Stomach (tissue), 19 donors: Measurements from ENCODE around the gene PSMD9. TPM values are rescaled to one million over a fixed set of nuclear protein-coding genes. Genes with fewer than 3 reads are reported as not detected.

Source experiments
- DNase-seq, 2 donors: peaks; one replicate each; pipeline versions ENCODE4 v3.0.0 to v3.0.0-alpha.2; 2013 to 2019
- H3K27ac ChIP-seq, 5 donors: fragments of 200-600 bp in 4 of 5; sonication (generic) in 4 of 5; one replicate each; pipeline ENCODE4 v1.5.1; 2013 to 2019; ENCODE audit warnings: mild to moderate bottlenecking in 1 of 5, moderate library complexity in 1 of 5
- H3K27me3 ChIP-seq, 3 donors: fragments of 200-600 bp; sonication (generic); one replicate each; pipeline ENCODE4 v1.5.1; 2017 to 2019; ENCODE audit warnings: mixed run types in 1 of 3
- H3K36me3 ChIP-seq, 4 donors: fragments of 200-600 bp; sonication (generic); 1 replicate in 3 of 4; 2 replicates in 1 of 4; pipeline ENCODE4 v1.5.1; 2016 to 2019
- H3K4me1 ChIP-seq, 4 donors: fragments of 200-600 bp; sonication (generic); one replicate each; pipeline ENCODE4 v1.5.1; 2016 to 2019
- H3K4me3 ChIP-seq, 4 donors: fragments of 200-600 bp; sonication (generic) in 3 of 4; one replicate each; pipeline ENCODE4 v1.5.1; 2016 to 2019; ENCODE audit warnings: mild to moderate bottlenecking in 1 of 4
- H3K9me3 ChIP-seq, 4 donors: fragments of 200-600 bp; sonication (generic); one replicate each; pipeline ENCODE4 v1.5.1; 2016 to 2019
- CTCF ChIP-seq, 7 experiments: fragments of 450-650 bp in 4 of 7; fragments of 200-600 bp in 3 of 7; sonication (generic) in 3 of 7; IDR thresholded peaks; one replicate each; pipeline ENCODE4 v1.5.1; 2016 to 2019; ENCODE audit warnings: antibody characterized with exemption in 7 of 7, control low read depth in 2 of 7, mild to moderate bottlenecking in 1 of 7
- EP300 ChIP-seq: sonication (generic); formaldehyde crosslinking; IDR thresholded peaks from one replicate; pipeline ENCODE4 v1.6.1; 2017; ENCODE audit warnings: antibody characterized with exemption
- POLR2A ChIP-seq, 4 donors: fragments of 450-650 bp; IDR thresholded peaks; one replicate each; pipeline ENCODE4 v1.6.1; 2016; ENCODE audit warnings: antibody characterized with exemption in 4 of 4, control low read depth in 2 of 4, mild to moderate bottlenecking in 1 of 4, moderate library complexity in 1 of 4
- POLR2AphosphoS5 ChIP-seq, 3 donors: sonication (generic); formaldehyde crosslinking; IDR thresholded peaks; one replicate each; pipeline ENCODE4 v1.6.1; 2016; ENCODE audit warnings: antibody characterized with exemption in 3 of 3
- WGBS, 5 donors: extraction: QIAGEN DNeasy Blood & Tissue Kit in 3 of 5; methylation state at CpG; one replicate each; pipeline versions ENCODE4 v1.1.5 to v1.1.7; 2013 to 2018; 5-methylcytosine and 5-hydroxymethylcytosine counted together
- intact Hi-C: fragments of 100-400 bp; cut with DNase I; formaldehyde crosslinking; loops from one replicate; pipeline ENCODE4 v1.15.1; 2023; ENCODE audit warnings: low total_unique reads
- long read RNA-seq, 10 donors: transcript quantifications; one replicate each; lab custom pipeline, GENCODE V29; 2026
- polyA plus RNA-seq, 3 donors: library from polyadenylated mRNA; stranded (reverse); fragments of 200-250 nt; gene quantifications; one replicate each; pipeline ENCODE4 v1.2.3, GENCODE V29; 2013
- total RNA-seq, 5 donors: library from RNA; depleted of rRNA; stranded (reverse); fragments of >200 nt; gene quantifications; one replicate each; pipeline versions ENCODE4 v1.1.0 to v1.2.3, GENCODE V29; 2014 to 2016
- donor health status: healthy with polysubstance abuse.
- donor health status: Bipolar disorder and iron deficiency.
- donor health status: healthy.

Gene PSMD9
- total RNA-seq (10 to 100 TPM in 3 of 5 donors, 1 to 10 TPM in 2; 2.9 to 38.8 (median 14.0) TPM), polyA plus RNA-seq (10 to 100 TPM; 44.1 to 97.3 (median 85.5) TPM)
- long read RNA-seq, donor 1, transcript PSMD9-207 (6 exons, 2,784 nt): major isoform, 12 of 21 reads
- long read RNA-seq, donor 1, partial matches to known transcripts: 6 of 21 reads
- long read RNA-seq, donor 1, other reads (novel, unspliced or antisense): 0 of 21 reads
- long read RNA-seq, donor 2, transcript PSMD9-207 (6 exons, 2,784 nt): major isoform, 16 of 19 reads
- long read RNA-seq, donor 2, partial matches to known transcripts: 0 of 19 reads
- long read RNA-seq, donor 2, other reads (novel, unspliced or antisense): 0 of 19 reads
- long read RNA-seq, donor 3, transcript PSMD9-207 (6 exons, 2,784 nt): major isoform, 12 of 26 reads
- long read RNA-seq, donor 3, partial matches to known transcripts: 10 of 26 reads
- long read RNA-seq, donor 3, other reads (novel, unspliced or antisense): 0 of 26 reads
- long read RNA-seq, donor 4, partial matches to known transcripts: 0 of 4 reads
- long read RNA-seq, donor 4, other reads (novel, unspliced or antisense): 0 of 4 reads
- long read RNA-seq, donor 5, transcript PSMD9-207 (6 exons, 2,784 nt): major isoform, 17 of 26 reads
- long read RNA-seq, donor 5, partial matches to known transcripts: 5 of 26 reads
- long read RNA-seq, donor 5, other reads (novel, unspliced or antisense): 0 of 26 reads
- long read RNA-seq, donor 6, transcript PSMD9-207 (6 exons, 2,784 nt): major isoform, 45 of 74 reads
- long read RNA-seq, donor 6, transcript PSMD9-201 (6 exons, 2,307 nt): minor isoform, 5 of 74 reads
- long read RNA-seq, donor 6, transcript PSMD9-202 (2 exons, 2,087 nt): minor isoform, 8 of 74 reads
- long read RNA-seq, donor 6, partial matches to known transcripts: 8 of 74 reads
- long read RNA-seq, donor 6, other reads (novel, unspliced or antisense): 0 of 74 reads
- long read RNA-seq, donor 7, transcript PSMD9-207 (6 exons, 2,784 nt): major isoform, 28 of 49 reads
- long read RNA-seq, donor 7, partial matches to known transcripts: 14 of 49 reads
- long read RNA-seq, donor 7, other reads (novel, unspliced or antisense): 0 of 49 reads
- long read RNA-seq, donor 8, transcript PSMD9-207 (6 exons, 2,784 nt): major isoform, 26 of 46 reads
- long read RNA-seq, donor 8, partial matches to known transcripts: 15 of 46 reads
- long read RNA-seq, donor 8, other reads (novel, unspliced or antisense): 0 of 46 reads
- long read RNA-seq, donor 9, transcript PSMD9-207 (6 exons, 2,784 nt): major isoform, 16 of 48 reads
- long read RNA-seq, donor 9, partial matches to known transcripts: 27 of 48 reads
- long read RNA-seq, donor 9, other reads (novel, unspliced or antisense): 0 of 48 reads
- long read RNA-seq, donor 10, transcript PSMD9-207 (6 exons, 2,784 nt): major isoform, 7 of 8 reads
- long read RNA-seq, donor 10, partial matches to known transcripts: 0 of 8 reads
- long read RNA-seq, donor 10, other reads (novel, unspliced or antisense): 0 of 8 reads

GRCh38 chr12:121888478-121889273 is at the start of gene PSMD9:
PSMD9 (plus strand) TSS chr12:121888790; CDS start chr12:121888857, 67 bp downstream.
- WGBS, 5 donors: 0 to 1% (median 1%) methylated on average over 36 to 67 of the region's 67 CpGs
- H3K4me1 ChIP-seq: peaks cover 24 to 51% (median 47%) of the 10 kb centered on the region in 4 donors
- no peaks in the 10 kb centered on the region for H3K9me3 ChIP-seq
- TF ChIP-seq CTCF (IDR thresholded peaks at IDR 0.05): peak in 5 of 7 experiments; percentile 20 to 62 (median 40)
- peak; percentile 19 for TF ChIP-seq EP300
- TF ChIP-seq POLR2AphosphoS5 (IDR thresholded peaks at IDR 0.05): peak; percentile 86 to 97 (median 87)
- TF ChIP-seq POLR2A (IDR thresholded peaks at IDR 0.05): peak in 1 of 4 donors; percentile 9
- peak; percentile 99 for DNase-seq
- peaks cover 0 to 23% (median 20%) of the 10 kb centered on the region in 4 donors for H3K36me3 ChIP-seq
- peak within 1 kb of the TSS; percentile 63 to 82 (median 73) for H3K4me3 ChIP-seq
- peak within 1 kb of the TSS; percentile 94 to 98 (median 97) for H3K27ac ChIP-seq
- H3K27me3 ChIP-seq: no peaks in the 10 kb centered on the region
- intact Hi-C loops: no loop called here

- peak overlapping the region; percentile 75 to 85 (median 82) for H3K27ac ChIP-seq
- 10 to 14% (median 11%) methylated on average over 38 to 53 of the region's 53 CpGs for WGBS, 5 donors
- H3K4me1 ChIP-seq: peaks cover 4 to 22% (median 16%) of the 10 kb centered on the region in 4 donors
Measured at GRCh38 chr12:121839106-121839992, 49.2 kb upstream of the PSMD9 start.

More at GRCh38 chr12:121839106-121839992, 49.2 kb upstream of the PSMD9 start:
- DNase-seq: peak; percentile 99 to 100
- Histone ChIP-seq H3K4me3 (peak overlapping the region; percentile 54 to 68 (median 59)), H3K36me3 (no peaks in the 10 kb centered on the region), H3K27me3 (no peaks in the 10 kb centered on the region), H3K9me3 (no peaks in the 10 kb centered on the region)
- TF ChIP-seq POLR2A (IDR thresholded peaks at IDR 0.05): no peak
- no peak for TF ChIP-seq EP300
- peak; percentile 73 to 90 (median 82) for TF ChIP-seq POLR2AphosphoS5 (IDR thresholded peaks at IDR 0.05)
- TF ChIP-seq CTCF (IDR thresholded peaks at IDR 0.05): peak in 5 of 7 experiments; percentile 47 to 67 (median 48)
- intact Hi-C loops: no loop called here
